Muscle of leg (tissue), 11 donors: Measurements from ENCODE around the gene ICAM1. TPM values are rescaled to one million over a fixed set of nuclear protein-coding genes. Genes with fewer than 3 reads are reported as not detected.
"Not testable (repeated sequence)": the region's sequence is repeated elsewhere in the genome, so short reads cannot be mapped to it uniquely, and the experiment has no call there.

Experiments
- DNase-seq: peaks from one replicate; pipeline ENCODE4 v3.0.0; 2013
- H3K27ac ChIP-seq: one replicate; pipeline ENCODE4 v1.5.1; 2013; ENCODE audit warnings: mild to moderate bottlenecking, low read length, control low read depth
- H3K27me3 ChIP-seq: one replicate; pipeline ENCODE4 v1.6.1; 2013; ENCODE audit warnings: low read length; ENCODE audit not compliant: control insufficient read depth, insufficient read depth
- H3K36me3 ChIP-seq: one replicate; pipeline ENCODE4 v1.6.1; 2013; ENCODE audit warnings: low read length; ENCODE audit not compliant: control insufficient read depth, insufficient read depth
- H3K4me1 ChIP-seq: one replicate; pipeline ENCODE4 v1.6.1; 2013; ENCODE audit warnings: low read length; ENCODE audit not compliant: control insufficient read depth, insufficient read depth
- H3K4me3 ChIP-seq: one replicate; pipeline ENCODE4 v1.5.1; 2013; ENCODE audit warnings: low read length, control low read depth
- H3K9me3 ChIP-seq: replicated peaks from 2 replicates; pipeline ENCODE4 v1.6.1; 2013; ENCODE audit warnings: low read depth, low read length; ENCODE audit not compliant: control insufficient read depth
- whole genome bisulfite sequencing: methylation state at CpG from one replicate; pipeline ENCODE4 v1.1.5; 2013; ENCODE audit warnings: missing lambda C conversion rate; ENCODE audit not compliant: insufficient coverage; 5-methylcytosine and 5-hydroxymethylcytosine counted together
- polyA plus RNA-seq, 8 donors: library from polyadenylated mRNA; unstranded; fragments of 120-200 nt; gene quantifications; one replicate each; pipeline versions ENCODE4 v1.2.1 to v1.2.3, GENCODE V29; 2013; ENCODE audit warnings: inconsistent platforms in 1 of 8, low replicate concordance in 1 of 8; ENCODE audit not compliant: insufficient read length in 8 of 8, insufficient read depth in 1 of 8
- total RNA-seq: library from RNA; stranded (reverse); fragments of 120-200 nt; gene quantifications from one replicate; pipeline ENCODE4 v1.2.4, GENCODE V29; 2013

The ICAM1 gene
- total and polyA plus RNA-seq, 9 donors, result 4.7 to 10.1 (median 7.9) TPM

GRCh38 chr19:10271543-10272086 lies 695 bp downstream of the ICAM1 start:
- Histone ChIP-seq H3K9me3 (no peaks in the 10 kb centered on the region), H3K36me3 (no peaks in the 10 kb centered on the region), H3K27me3 (peaks cover 48% of the 10 kb centered on the region), H3K27ac (peak overlapping the region; percentile 29), H3K4me1 (peaks cover 24% of the 10 kb centered on the region), H3K4me3 (peak overlapping the region; percentile 47)
- peak; percentile 46 for DNase-seq
- WGBS, result 33% methylated on average over 2 of the region's 12 CpGs

GRCh38 chr19:10274589-10274988 lies 3.7 kb downstream of the ICAM1 start:
- Histone ChIP-seq H3K4me3 (no peak overlapping the region), H3K4me1 (peaks cover 16% of the 10 kb centered on the region), H3K9me3 (no peaks in the 10 kb centered on the region), H3K36me3 (no peaks in the 10 kb centered on the region), H3K27ac (no peak overlapping the region), H3K27me3 (peaks cover 41% of the 10 kb centered on the region)
- DNase-seq, result no peak
- WGBS, result 79% methylated on average over 9 of the region's 10 CpGs

- H3K27me3 ChIP-seq, result peaks cover 11% of the 10 kb centered on the region
- H3K36me3 ChIP-seq, result no peaks in the 10 kb centered on the region
- no peaks in the 10 kb centered on the region for H3K4me1 ChIP-seq
- no peaks in the 10 kb centered on the region for H3K9me3 ChIP-seq
- 83% methylated on average over 7 of the region's 9 CpGs for WGBS
- H3K4me3 ChIP-seq, result no peak overlapping the region
- H3K27ac ChIP-seq, result no peak overlapping the region
- no peak for DNase-seq
These were observed 7.1 kb downstream of the ICAM1 start for GRCh38 chr19:10277795-10278589.

- DNase-seq, result no peak
- Histone ChIP-seq H3K4me1 (no peaks in the 10 kb centered on the region), H3K4me3 (no peak overlapping the region), H3K9me3 (no peaks in the 10 kb centered on the region), H3K27me3 (peaks cover 9% of the 10 kb centered on the region), H3K27ac (no peak overlapping the region), H3K36me3 (no peaks in the 10 kb centered on the region)
- WGBS, result 93% methylated on average over 1 of the region's 1 CpG
These were observed 8.0 kb downstream of the ICAM1 start for GRCh38 chr19:10278935-10279334.

GRCh38 chr19:10279737-10280442 lies 9.0 kb downstream of the ICAM1 start:
- peaks cover 5% of the 10 kb centered on the region for H3K27me3 ChIP-seq
- H3K27ac ChIP-seq, result no peak overlapping the region
- 61% methylated on average over 3 of the region's 5 CpGs for WGBS
- no peaks in the 10 kb centered on the region for H3K4me1 ChIP-seq
- no peak overlapping the region for H3K4me3 ChIP-seq
- no peak for DNase-seq
- H3K9me3 ChIP-seq, result no peaks in the 10 kb centered on the region
- H3K36me3 ChIP-seq, result no peaks in the 10 kb centered on the region

- peaks cover 14% of the 10 kb centered on the region for H3K27me3 ChIP-seq
- not testable (repeated sequence) for H3K4me1 ChIP-seq, H3K36me3 ChIP-seq, H3K4me3 ChIP-seq, H3K27ac ChIP-seq, DNase-seq, H3K9me3 ChIP-seq
- WGBS, result no CpG with 5 or more reads among the region's 5 CpGs
These were observed 11.1 kb downstream of the ICAM1 start for GRCh38 chr19:10282043-10282442.

GRCh38 chr19:10283301-10284064 lies 12.6 kb downstream of the ICAM1 start:
- Histone ChIP-seq H3K4me1 (peaks cover 18% of the 10 kb centered on the region), H3K36me3 (no peaks in the 10 kb centered on the region), H3K27me3 (peaks cover 29% of the 10 kb centered on the region), H3K4me3 (no peak overlapping the region), H3K9me3 (no peaks in the 10 kb centered on the region), H3K27ac (no peak overlapping the region)
- WGBS, result 73% methylated on average over 8 of the region's 23 CpGs
- no peak for DNase-seq

GRCh38 chr19:10284065-10284959 lies 13.4 kb downstream of the ICAM1 start:
- whole genome bisulfite sequencing, result 85% methylated on average over 30 of the region's 34 CpGs
- Histone ChIP-seq H3K27ac (no peak overlapping the region), H3K9me3 (no peaks in the 10 kb centered on the region), H3K4me1 (peaks cover 26% of the 10 kb centered on the region), H3K36me3 (no peaks in the 10 kb centered on the region), H3K4me3 (no peak overlapping the region), H3K27me3 (peaks cover 37% of the 10 kb centered on the region)
- DNase-seq, result no peak

GRCh38 chr19:10284960-10285278 lies 14.0 kb downstream of the ICAM1 start:
- Histone ChIP-seq H3K4me1 (peaks cover 32% of the 10 kb centered on the region), H3K4me3 (no peak overlapping the region), H3K9me3 (no peaks in the 10 kb centered on the region), H3K27ac (no peak overlapping the region), H3K27me3 (peaks cover 41% of the 10 kb centered on the region), H3K36me3 (no peaks in the 10 kb centered on the region)
- DNase-seq, result no peak
- WGBS, result 89% methylated on average over 12 of the region's 13 CpGs
